Peyer's patch (tissue), 4 donors: Measurements from ENCODE around the gene INAFM2. TPM values are rescaled to one million over a fixed set of nuclear protein-coding genes. Genes with fewer than 3 reads are reported as not detected.

Experiments used
- DNase-seq, 3 donors: peaks; one replicate each; pipeline ENCODE4 v3.0.0-alpha.2; 2017 to 2019
- H3K27ac ChIP-seq, 4 donors: fragments of 200-600 bp; sonication (generic); one replicate each; pipeline ENCODE4 v1.5.1; 2016 to 2019
- H3K27me3 ChIP-seq, 2 donors: fragments of 200-600 bp; sonication (generic); one replicate each; pipeline ENCODE4 v1.5.1; 2019
- H3K36me3 ChIP-seq, 3 donors: fragments of 200-600 bp; sonication (generic); one replicate each; pipeline ENCODE4 v1.5.1; 2016 to 2019
- H3K4me1 ChIP-seq, 4 donors: fragments of 200-600 bp; sonication (generic); one replicate each; pipeline ENCODE4 v1.5.1; 2016 to 2019
- H3K4me3 ChIP-seq, 4 donors: fragments of 200-600 bp; sonication (generic); 1 replicate in 3 of 4; 2 replicates in 1 of 4; pipeline ENCODE4 v1.5.1; 2016 to 2019; ENCODE audit warnings: mild to moderate bottlenecking in 1 of 4
- H3K9me3 ChIP-seq, 4 donors: fragments of 200-600 bp; sonication (generic); one replicate each; pipeline ENCODE4 v1.5.1; 2016 to 2019; ENCODE audit warnings: mild to moderate bottlenecking in 1 of 4
- POLR2A ChIP-seq, 2 donors: fragments of 450-650 bp; IDR thresholded peaks; one replicate each; pipeline ENCODE4 v1.5.1; 2017; ENCODE audit warnings: antibody characterized with exemption in 2 of 2, mild to moderate bottlenecking in 2 of 2, moderate library complexity in 2 of 2
- total RNA-seq, 4 donors: library from RNA; depleted of rRNA; stranded (reverse); fragments of >200 nt; gene quantifications; one replicate each; pipeline ENCODE4 v1.1.0, GENCODE V29; 2016
- TF ChIP-seq, protein P1 (sequence below), 6 experiments: fragments of 450-650 bp in 4 of 6; fragments of 200-600 bp in 2 of 6; sonication (generic) in 1 of 6; IDR thresholded peaks; one replicate each; pipeline ENCODE4 v1.5.1; 2017 to 2019; ENCODE audit warnings: antibody characterized with exemption in 6 of 6, mild to moderate bottlenecking in 3 of 6, moderate library complexity in 1 of 6

Gene INAFM2
- total RNA-seq, 4 donors from 2014 or later, result 6.2 to 10.7 (median 8.9) TPM

DNA sequence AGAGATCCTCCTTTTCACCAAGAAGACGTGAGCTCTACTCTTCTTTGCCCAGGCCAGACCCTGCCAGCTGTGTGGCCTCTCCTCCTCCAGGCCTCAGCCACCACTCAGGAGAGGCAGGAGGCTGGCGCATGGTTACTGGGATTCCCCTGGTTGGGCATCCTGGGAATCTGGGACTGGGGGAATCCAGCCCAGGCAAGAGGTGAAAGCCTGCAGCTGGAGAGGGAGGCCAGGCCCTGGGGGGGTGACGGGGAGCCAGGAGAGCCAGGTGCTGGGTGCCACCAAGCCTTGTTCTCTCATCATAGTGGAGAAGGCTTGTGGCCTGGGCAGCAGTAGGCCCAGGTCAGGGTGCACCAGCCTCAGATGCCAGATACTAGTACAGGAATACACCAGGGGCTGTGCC is 11.0 kb downstream of the INAFM2 start:
- no peak for DNase-seq

DNA sequence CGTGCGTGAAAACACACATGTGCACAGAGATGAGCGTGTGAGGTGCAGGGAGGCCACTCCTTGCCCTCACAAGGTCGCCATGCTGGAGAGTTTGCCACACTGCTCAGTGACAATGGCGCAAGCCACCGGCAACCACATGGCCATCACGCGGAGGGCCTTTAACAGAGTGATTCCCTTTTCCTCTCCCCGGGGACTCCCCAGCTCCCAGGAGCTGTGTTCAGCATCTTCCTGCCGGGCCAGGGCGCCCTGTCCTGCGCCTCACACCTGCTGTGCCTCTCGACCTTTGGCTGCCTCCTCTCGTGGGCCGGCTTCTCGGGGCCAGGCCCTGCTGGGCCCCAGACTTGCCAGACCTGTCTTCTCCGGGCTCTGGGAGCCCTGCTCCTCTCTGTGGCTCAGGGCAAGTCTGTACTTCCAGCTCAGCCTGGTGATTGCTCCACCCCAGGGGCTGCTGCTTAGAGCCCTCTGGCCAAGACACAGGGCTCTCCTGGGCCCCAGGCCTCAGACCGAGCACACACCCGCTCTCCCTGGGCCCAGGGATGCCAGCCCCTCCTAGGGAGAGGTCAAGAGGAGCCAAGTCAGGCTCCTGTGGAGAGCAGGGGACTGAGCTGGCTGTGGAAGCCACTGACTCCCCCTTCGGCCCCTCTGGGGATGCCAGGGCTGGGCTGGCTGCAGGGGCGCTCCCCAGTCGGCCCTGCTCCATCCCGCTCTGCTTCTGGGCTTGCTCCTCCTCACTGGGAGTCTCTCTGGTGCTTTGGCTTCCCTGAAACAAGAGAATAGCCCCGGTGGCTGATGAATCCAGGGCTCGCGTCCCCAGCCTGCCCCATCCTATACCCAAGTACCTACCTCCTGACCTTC is 11.7 kb downstream of the INAFM2 start:
- Histone ChIP-seq H3K4me3 (no peak overlapping the region), H3K4me1 (peaks cover 4 to 79% (median 12%) of the 10 kb centered on the region in 4 donors), H3K27ac (peak overlapping the region in 3 of 4 donors; percentile 64 to 81 (median 78)), H3K36me3 (peaks cover 0 to 14% (median 0%) of the 10 kb centered on the region in 3 donors), H3K27me3 (no peaks in the 10 kb centered on the region), H3K9me3 (no peaks in the 10 kb centered on the region)
- peak in 2 of 3 donors; percentile 50 to 54 for DNase-seq
- no peak for TF ChIP-seq POLR2A (IDR thresholded peaks at IDR 0.05)
- TF ChIP-seq, protein P1, sequence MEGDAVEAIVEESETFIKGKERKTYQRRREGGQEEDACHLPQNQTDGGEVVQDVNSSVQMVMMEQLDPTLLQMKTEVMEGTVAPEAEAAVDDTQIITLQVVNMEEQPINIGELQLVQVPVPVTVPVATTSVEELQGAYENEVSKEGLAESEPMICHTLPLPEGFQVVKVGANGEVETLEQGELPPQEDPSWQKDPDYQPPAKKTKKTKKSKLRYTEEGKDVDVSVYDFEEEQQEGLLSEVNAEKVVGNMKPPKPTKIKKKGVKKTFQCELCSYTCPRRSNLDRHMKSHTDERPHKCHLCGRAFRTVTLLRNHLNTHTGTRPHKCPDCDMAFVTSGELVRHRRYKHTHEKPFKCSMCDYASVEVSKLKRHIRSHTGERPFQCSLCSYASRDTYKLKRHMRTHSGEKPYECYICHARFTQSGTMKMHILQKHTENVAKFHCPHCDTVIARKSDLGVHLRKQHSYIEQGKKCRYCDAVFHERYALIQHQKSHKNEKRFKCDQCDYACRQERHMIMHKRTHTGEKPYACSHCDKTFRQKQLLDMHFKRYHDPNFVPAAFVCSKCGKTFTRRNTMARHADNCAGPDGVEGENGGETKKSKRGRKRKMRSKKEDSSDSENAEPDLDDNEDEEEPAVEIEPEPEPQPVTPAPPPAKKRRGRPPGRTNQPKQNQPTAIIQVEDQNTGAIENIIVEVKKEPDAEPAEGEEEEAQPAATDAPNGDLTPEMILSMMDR (IDR thresholded peaks at IDR 0.05), result no peak

More for the DNA sequence above, 11.0 kb downstream of the INAFM2 start:
- H3K27me3 ChIP-seq, result no peaks in the 10 kb centered on the region
- peak overlapping the region in 3 of 4 donors; percentile 64 to 81 (median 78) for H3K27ac ChIP-seq
- no peaks in the 10 kb centered on the region for H3K9me3 ChIP-seq
- TF ChIP-seq, protein P1 (IDR thresholded peaks at IDR 0.05), result no peak
- no peak for TF ChIP-seq POLR2A (IDR thresholded peaks at IDR 0.05)
- no peak overlapping the region for H3K4me3 ChIP-seq
- H3K36me3 ChIP-seq, result peaks cover 0 to 14% (median 0%) of the 10 kb centered on the region in 3 donors
- peaks cover 4 to 73% (median 11%) of the 10 kb centered on the region in 4 donors for H3K4me1 ChIP-seq

- Histone ChIP-seq H3K9me3 (no peaks in the 10 kb centered on the region), H3K27me3 (no peaks in the 10 kb centered on the region), H3K4me1 (peaks cover 4 to 88% (median 12%) of the 10 kb centered on the region in 4 donors), H3K4me3 (no peak overlapping the region), H3K36me3 (peaks cover 0 to 14% (median 0%) of the 10 kb centered on the region in 3 donors), H3K27ac (peak overlapping the region in 2 of 4 donors; percentile 78 to 81)
- no peak for DNase-seq
- TF ChIP-seq, protein P1 (IDR thresholded peaks at IDR 0.05), result no peak
- TF ChIP-seq POLR2A (IDR thresholded peaks at IDR 0.05), result no peak
Measured at GRCh38 chr15:40335938-40336743, 12.6 kb downstream of the INAFM2 start.

- TF ChIP-seq POLR2A (IDR thresholded peaks at IDR 0.05), result no peak
- TF ChIP-seq, protein P1 (IDR thresholded peaks at IDR 0.05), result no peak
- DNase-seq, result peak in 2 of 3 donors; percentile 40 to 63
- Histone ChIP-seq H3K9me3 (no peaks in the 10 kb centered on the region), H3K36me3 (peaks cover 0 to 14% (median 0%) of the 10 kb centered on the region in 3 donors), H3K4me1 (peaks cover 4 to 93% (median 12%) of the 10 kb centered on the region in 4 donors), H3K27ac (peak overlapping the region in 1 of 4 donors; percentile 6), H3K4me3 (no peak overlapping the region), H3K27me3 (no peaks in the 10 kb centered on the region)
Measured at GRCh38 chr15:40336744-40337122, 13.2 kb downstream of the INAFM2 start.

GRCh38 chr15:40337597-40337996 is 14.1 kb downstream of the INAFM2 start:
- no peaks in the 10 kb centered on the region for H3K9me3 ChIP-seq
- DNase-seq, result peak in 1 of 3 donors; percentile 50
- TF ChIP-seq POLR2A (IDR thresholded peaks at IDR 0.05), result no peak
- TF ChIP-seq, protein P1 (IDR thresholded peaks at IDR 0.05), result no peak
- H3K36me3 ChIP-seq, result peaks cover 0 to 14% (median 0%) of the 10 kb centered on the region in 3 donors
- H3K27ac ChIP-seq, result peak overlapping the region in 3 of 4 donors; percentile 5 to 92 (median 31)
- H3K27me3 ChIP-seq, result no peaks in the 10 kb centered on the region
- H3K4me3 ChIP-seq, result no peak overlapping the region
- peaks cover 4 to 92% (median 12%) of the 10 kb centered on the region in 4 donors for H3K4me1 ChIP-seq
